ENCODE data around the gene C22orf23. TPM values are rescaled to one million over a fixed set of nuclear protein-coding genes. Genes with fewer than 3 reads are reported as not detected.

The C22orf23 gene
- total RNA-seq, 2 experiments from 2014 or later: 0.16 TPM; not detected in 1

DNA sequence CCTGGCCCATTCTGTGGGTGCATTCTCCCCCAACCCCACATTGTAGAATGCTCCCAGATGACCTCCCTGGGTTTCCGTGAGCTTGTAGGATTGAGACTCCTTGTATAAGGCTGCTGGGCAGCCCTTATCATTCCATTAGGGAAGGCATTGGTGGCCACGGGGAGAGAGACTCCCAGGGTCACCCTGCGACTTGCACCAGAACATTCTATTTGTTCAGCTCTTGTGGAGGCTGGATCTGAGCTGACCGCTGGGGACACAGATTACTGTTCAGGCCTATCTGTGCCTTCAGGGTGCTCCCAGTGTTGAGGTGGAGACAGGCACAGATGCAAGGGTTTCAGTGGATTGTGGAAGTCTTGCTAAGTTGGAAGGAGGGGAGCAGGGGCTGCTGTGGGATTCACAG lies 29.5 kb downstream of the C22orf23 start:
- POLR2A ChIA-PET: no interaction called here
- no peak for DNase-seq
- intact Hi-C loops (cut with DNase I, micrococcal nuclease): no loop called here
- Mint-ChIP-seq H3K36me3 (ENCODE audit: low read depth) (peaks cover 8% of the 10 kb centered on the region), H3K27ac (no peak overlapping the region), H3K4me3 (no peak overlapping the region), H3K9me3 (ENCODE audit: low read depth) (no peaks in the 10 kb centered on the region), H3K27me3 (no peaks in the 10 kb centered on the region), H3K4me1 (peaks cover 5% of the 10 kb centered on the region)
- CTCF ChIA-PET: interaction anchor here (0.8 kb wide), 1 partner anchor 19 kb away, joined by 3 read pairs; no protein-coding TSS in a partner anchor
- ATAC-seq: no peak

DNA sequence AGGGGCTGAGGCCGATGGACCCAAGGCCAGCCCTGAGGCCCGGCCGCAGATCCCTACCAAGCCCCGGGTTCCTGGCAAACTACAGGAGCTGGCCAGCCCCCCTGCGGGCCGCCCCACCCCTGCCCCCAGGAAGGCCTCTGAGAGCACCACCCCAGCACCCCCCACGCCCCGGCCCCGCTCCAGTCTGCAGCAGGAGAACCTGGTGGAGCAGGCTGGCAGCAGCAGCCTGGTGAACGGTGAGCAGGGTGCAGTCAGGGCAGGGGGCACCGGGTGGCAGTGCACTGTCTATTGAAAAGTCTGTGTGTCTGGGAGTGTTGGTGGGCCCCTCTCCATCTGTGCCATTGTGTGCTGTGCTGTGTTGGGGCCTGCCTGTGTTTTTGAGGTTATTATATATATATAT lies 31.2 kb downstream of the C22orf23 start:
- intact Hi-C loops (cut with DNase I, micrococcal nuclease): no loop called here
- DNase-seq: no peak
- no peak for ATAC-seq
- POLR2A ChIA-PET: no interaction called here
- Mint-ChIP-seq H3K9me3 (ENCODE audit: low read depth) (no peaks in the 10 kb centered on the region), H3K27ac (no peak overlapping the region), H3K4me3 (no peak overlapping the region), H3K36me3 (ENCODE audit: low read depth) (peaks cover 5% of the 10 kb centered on the region), H3K4me1 (peaks cover 5% of the 10 kb centered on the region), H3K27me3 (no peaks in the 10 kb centered on the region)
- CTCF ChIA-PET: interaction anchor here (0.6 kb wide), 1 partner anchor 276 kb away, joined by 3 read pairs; no protein-coding TSS in a partner anchor

DNA sequence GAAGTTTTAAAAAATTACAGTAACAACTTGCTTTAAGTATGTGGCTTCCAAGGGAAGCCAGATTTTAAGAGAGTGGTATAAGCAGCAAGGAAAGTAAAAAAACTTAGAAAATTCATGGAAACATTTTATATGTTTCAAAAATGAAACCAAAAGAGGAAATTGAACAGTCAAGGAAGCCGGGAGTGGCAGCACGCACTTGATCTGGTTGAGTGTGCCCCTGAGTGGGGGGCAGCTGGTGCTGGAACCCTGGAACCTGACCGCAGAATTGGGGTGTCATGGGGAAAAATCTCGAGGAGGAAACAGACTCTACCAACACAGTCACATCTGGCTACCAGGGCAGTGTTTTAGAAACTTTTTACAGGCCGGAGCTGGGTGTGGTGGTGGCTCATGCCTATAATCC lies 33.3 kb downstream of the C22orf23 start:
- Mint-ChIP-seq H3K36me3 (ENCODE audit: low read depth) (peaks cover 5% of the 10 kb centered on the region), H3K4me3 (peak overlapping the region; percentile 29), H3K27me3 (no peaks in the 10 kb centered on the region), H3K27ac (peak overlapping the region; percentile 85), H3K4me1 (peaks cover 5% of the 10 kb centered on the region), H3K9me3 (ENCODE audit: low read depth) (no peaks in the 10 kb centered on the region)
- ATAC-seq: no peak
- CTCF ChIA-PET: interaction anchor here (0.7 to 1.0 kb wide), 2 partner anchors 34 to 98 kb away, joined by 3 to 5 read pairs; partner anchors contain the start of gene POLR2F
- intact Hi-C loops (cut with DNase I, micrococcal nuclease): no loop called here
- DNase-seq: no peak
- POLR2A ChIA-PET: no interaction called here

DNA sequence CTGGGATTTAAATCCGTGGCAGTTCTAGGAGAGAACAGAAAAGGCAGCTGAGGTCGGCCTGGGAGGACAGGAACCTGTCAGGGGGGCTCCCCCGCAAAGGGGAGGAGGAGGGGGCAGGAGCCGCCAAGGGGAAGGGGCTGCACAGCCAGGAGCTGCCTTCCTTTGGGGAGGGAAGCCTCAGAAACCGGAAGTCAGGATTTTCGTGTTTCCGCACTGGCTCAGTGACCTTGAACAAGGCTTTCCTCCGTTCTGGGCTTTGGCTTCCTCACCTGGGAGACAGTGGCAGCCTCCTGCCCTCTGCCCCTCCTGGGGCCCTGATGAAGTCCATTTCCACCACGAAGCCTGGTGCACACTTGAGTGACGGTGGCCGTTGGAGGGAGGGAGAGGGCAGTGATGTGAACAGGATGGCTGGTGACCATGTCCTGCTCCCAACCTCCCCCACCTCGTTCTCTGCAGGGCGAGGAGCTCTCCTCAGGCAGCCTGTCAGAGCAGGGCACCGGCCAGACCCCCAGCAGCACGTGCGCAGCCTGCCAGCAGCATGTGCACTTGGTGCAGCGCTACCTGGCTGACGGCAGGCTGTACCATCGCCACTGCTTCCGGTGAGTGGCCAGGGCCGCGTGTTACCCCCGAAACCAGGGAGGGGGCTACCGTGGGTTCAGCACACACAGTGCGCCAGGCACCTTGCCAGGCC lies 34.7 kb downstream of the C22orf23 start:
- ChIA-PET CTCF (interaction anchor here (0.9 kb wide), 1 partner anchor 12 kb away, joined by 4 read pairs; no protein-coding TSS in a partner anchor), POLR2A (no interaction called here)
- Mint-ChIP-seq H3K4me1 (peaks cover 5% of the 10 kb centered on the region), H3K4me3 (no peak overlapping the region), H3K36me3 (ENCODE audit: low read depth) (peaks cover 5% of the 10 kb centered on the region), H3K9me3 (ENCODE audit: low read depth) (no peaks in the 10 kb centered on the region), H3K27ac (no peak overlapping the region), H3K27me3 (no peaks in the 10 kb centered on the region)
- DNase-seq: no peak
- intact Hi-C loops (cut with DNase I, micrococcal nuclease): no loop called here
- no peak for ATAC-seq

DNA sequence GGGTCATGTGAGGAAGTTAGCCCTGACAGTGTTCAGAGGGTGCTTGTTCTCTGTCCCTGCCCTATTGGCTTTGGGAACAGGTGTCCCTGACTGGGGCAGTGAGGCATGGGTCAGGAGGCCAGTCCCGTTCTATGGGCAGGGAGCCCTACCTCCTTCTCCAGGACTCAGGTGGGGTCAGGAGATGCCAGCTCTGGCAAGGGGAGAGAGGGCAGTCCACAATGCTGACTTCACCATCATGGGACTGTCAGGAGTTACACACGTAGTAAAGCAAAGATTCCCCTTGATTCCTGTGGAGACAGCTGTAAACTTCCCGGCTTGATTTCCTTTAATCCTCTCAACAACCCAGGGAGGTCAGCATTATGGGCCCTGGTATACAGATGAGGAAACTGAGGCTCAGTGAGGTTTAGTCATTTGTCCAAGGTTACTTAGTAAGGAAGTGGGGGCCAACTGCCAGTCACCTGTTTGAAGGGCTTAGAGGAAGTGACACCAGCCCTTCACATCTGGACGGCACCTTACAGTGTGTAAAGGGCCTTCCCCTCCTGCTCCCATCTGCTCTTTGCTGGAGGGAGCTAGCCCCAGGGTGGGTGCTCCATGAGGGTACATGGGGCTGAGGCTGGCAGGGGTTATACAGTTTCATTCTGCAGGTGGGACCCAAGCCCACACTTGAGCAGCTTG lies 35.4 kb downstream of the C22orf23 start:
- DNase-seq (no peak), ATAC-seq (no peak)
- intact Hi-C loops (cut with DNase I, micrococcal nuclease): no loop called here
- ChIA-PET POLR2A (no interaction called here), CTCF (interaction anchor here (0.6 kb wide), 1 partner anchor 435 kb away, joined by 3 read pairs; no protein-coding TSS in a partner anchor)
- no peaks in the 10 kb centered on the region for H3K27me3 Mint-ChIP-seq
- H3K9me3 Mint-ChIP-seq (ENCODE audit: low read depth): no peaks in the 10 kb centered on the region
- H3K4me3 Mint-ChIP-seq: no peak overlapping the region
- peaks cover 9% of the 10 kb centered on the region for H3K36me3 Mint-ChIP-seq (ENCODE audit: low read depth)
- H3K4me1 Mint-ChIP-seq: peaks cover 5% of the 10 kb centered on the region
- H3K27ac Mint-ChIP-seq: no peak overlapping the region

DNA sequence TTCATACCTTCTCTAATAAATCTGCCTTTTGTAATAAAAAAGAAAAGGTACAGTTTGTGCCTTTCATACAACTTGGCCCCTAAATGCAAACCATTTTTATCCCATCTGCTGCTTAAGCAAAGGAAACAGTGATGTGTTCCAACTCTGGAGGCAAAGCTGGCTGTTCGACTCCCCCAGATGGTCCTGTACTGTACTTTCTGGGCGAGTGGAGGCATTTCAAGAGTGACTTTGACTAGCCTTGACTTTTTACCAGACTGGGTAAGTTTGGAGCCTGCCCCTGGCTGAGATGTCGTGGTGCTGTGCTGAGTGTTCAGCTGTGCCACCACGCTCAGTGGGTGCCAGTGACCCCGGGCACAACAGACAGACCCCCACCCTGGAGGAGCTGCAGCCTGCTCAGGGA lies 37.1 kb downstream of the C22orf23 start:
- intact Hi-C loops (cut with DNase I, micrococcal nuclease): no loop called here
- Mint-ChIP-seq H3K27me3 (no peaks in the 10 kb centered on the region), H3K27ac (no peak overlapping the region), H3K4me1 (peaks cover 10% of the 10 kb centered on the region), H3K9me3 (ENCODE audit: low read depth) (no peaks in the 10 kb centered on the region), H3K36me3 (ENCODE audit: low read depth) (peaks cover 8% of the 10 kb centered on the region), H3K4me3 (no peak overlapping the region)
- ChIA-PET CTCF (interaction anchor here (0.6 to 1.4 kb wide), 2 partner anchors 18 kb away, joined by 3 read pairs; no protein-coding TSS in a partner anchor), POLR2A (interaction anchor here (0.8 kb wide), 1 partner anchor 40 kb away, joined by 3 read pairs; no protein-coding TSS in a partner anchor)
- ATAC-seq (no peak), DNase-seq (no peak)

DNA sequence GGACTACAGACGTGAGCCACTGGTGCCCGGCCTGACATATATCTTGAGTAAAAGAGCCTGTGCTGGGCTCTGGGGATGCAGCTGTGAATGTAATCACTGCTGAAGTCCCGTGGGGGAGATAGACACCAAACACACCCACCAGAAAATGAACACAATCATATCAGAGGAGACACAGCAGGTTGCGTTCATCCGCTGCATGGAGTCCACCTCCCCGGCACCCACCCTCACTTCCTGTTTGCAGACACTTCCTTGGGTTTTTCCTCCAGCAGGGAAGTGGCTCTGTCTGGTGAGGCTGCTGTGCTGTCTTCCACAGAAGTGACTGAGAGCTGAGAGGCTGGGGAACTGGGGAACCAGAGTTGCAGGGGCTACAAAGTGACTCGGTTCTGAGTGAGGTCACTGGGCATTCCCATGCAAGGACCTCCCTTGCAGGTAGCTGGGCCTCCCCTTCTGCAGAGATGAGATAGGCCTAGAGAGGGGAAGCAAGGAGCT lies 40.1 kb downstream of the C22orf23 start:
- H3K36me3 Mint-ChIP-seq (ENCODE audit: low read depth): peaks cover 5% of the 10 kb centered on the region
- CTCF ChIA-PET: interaction anchor here (1.1 kb wide), 2 partner anchors 21 to 50 kb away, joined by 3 read pairs; no protein-coding TSS in a partner anchor
- no peak for ATAC-seq
- POLR2A ChIA-PET: no interaction called here
- H3K27ac Mint-ChIP-seq: no peak overlapping the region
- intact Hi-C loops (cut with DNase I, micrococcal nuclease): no loop called here
- H3K9me3 Mint-ChIP-seq (ENCODE audit: low read depth): no peaks in the 10 kb centered on the region
- no peak for DNase-seq
- peaks cover 5% of the 10 kb centered on the region for H3K4me1 Mint-ChIP-seq
- H3K27me3 Mint-ChIP-seq: no peaks in the 10 kb centered on the region
- no peak overlapping the region for H3K4me3 Mint-ChIP-seq

DNA sequence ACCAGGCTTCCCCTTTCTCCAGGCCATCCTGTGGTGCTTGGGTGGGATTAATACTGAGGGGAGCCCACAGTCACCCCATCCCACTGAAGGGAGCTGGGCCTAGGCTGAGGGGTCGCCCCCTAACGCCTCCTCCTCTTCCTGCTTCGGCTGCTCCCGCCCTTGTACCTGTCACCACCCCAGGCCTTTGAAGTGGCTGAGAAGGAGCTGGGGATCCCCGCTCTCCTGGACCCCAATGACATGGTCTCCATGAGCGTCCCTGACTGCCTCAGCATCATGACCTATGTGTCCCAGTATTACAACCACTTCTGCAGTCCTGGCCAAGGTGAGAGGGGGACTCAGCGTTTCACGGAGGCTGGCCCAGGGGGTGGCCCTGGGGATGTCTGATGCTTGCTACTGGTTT lies 41.2 kb downstream of the C22orf23 start:
- H3K9me3 Mint-ChIP-seq (ENCODE audit: low read depth): no peaks in the 10 kb centered on the region
- intact Hi-C loops (cut with DNase I, micrococcal nuclease): no loop called here
- H3K4me3 Mint-ChIP-seq: no peak overlapping the region
- peak overlapping the region; percentile 31 for H3K27ac Mint-ChIP-seq
- CTCF ChIA-PET: interaction anchor here (0.5 kb wide), 1 partner anchor 254 kb away, joined by 3 read pairs; the partner anchor contains the start of gene PDXP
- POLR2A ChIA-PET: no interaction called here
- peaks cover 5% of the 10 kb centered on the region for H3K36me3 Mint-ChIP-seq (ENCODE audit: low read depth)
- no peaks in the 10 kb centered on the region for H3K27me3 Mint-ChIP-seq
- ATAC-seq: peak; percentile 39
- peaks cover 13% of the 10 kb centered on the region for H3K4me1 Mint-ChIP-seq
- DNase-seq: no peak

DNA sequence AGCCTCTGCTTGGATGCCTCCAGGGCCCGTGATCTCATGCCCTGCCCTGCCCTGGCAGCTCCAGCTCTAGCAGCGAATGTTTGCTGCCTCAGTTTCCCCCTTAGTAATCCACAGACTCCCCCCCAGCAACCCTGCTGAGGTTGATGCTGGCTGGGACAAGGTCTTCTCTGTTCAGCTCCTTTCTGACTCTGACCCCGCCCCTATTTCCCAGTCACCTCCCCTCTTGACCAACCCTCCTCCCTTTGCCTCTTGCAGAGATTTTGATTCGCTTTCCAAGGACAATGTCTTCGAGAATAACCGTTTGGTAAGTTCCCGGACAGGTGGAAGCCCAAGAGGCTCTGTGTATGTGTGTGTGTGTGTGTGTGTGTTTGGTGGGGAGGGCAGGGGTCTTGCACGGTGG lies 41.7 kb downstream of the C22orf23 start:
- H3K4me3 Mint-ChIP-seq: no peak overlapping the region

DNA sequence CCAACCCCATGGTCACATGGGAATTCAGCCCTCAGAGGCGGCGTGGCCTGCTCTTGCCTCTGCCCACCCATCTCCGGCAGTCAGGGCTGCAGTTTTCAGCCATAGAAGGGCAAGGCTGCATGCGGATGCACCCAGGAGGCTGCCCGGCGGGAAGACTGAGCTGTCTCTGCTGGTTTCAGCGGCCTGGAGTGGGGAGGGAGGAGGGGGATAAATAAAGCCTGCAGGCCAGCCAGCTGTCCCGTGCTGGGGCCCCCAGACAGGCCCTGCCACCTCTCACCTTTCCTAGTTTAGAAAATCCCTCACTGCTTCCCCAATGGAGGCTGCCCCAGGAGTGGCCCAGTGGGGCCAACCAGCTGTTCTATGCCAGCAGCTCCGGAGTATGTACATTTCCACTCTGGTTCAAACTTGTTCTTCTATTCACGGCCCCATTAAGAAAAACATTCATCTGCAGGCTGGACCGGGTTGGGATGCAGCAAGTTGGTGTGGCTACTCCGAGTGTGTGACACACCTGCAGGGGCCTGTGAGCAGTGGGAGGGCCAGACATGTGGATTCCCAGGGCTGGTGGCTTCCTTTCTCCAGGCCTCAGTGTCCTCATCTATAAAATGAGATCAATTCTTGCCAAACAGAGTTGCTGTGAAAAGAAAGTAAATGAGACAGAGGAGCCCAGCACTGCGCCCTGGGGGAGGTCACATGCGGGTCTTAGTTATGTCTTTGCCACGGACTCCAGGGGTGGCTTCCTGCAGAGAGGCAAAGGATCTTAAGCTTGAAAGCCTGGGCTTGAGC lies 42.3 kb downstream of the C22orf23 start:
- Mint-ChIP-seq H3K27me3 (no peaks in the 10 kb centered on the region), H3K4me3 (no peak overlapping the region), H3K36me3 (ENCODE audit: low read depth) (peaks cover 5% of the 10 kb centered on the region), H3K9me3 (ENCODE audit: low read depth) (no peaks in the 10 kb centered on the region), H3K4me1 (peaks cover 17% of the 10 kb centered on the region), H3K27ac (no peak overlapping the region)
- DNase-seq (no peak), ATAC-seq (no peak)
- intact Hi-C loops (cut with DNase I, micrococcal nuclease): no loop called here
- CTCF ChIA-PET: interaction anchor here (0.7 to 1.1 kb wide), 2 partner anchors 55 to 275 kb away, joined by 3 to 4 read pairs; no protein-coding TSS in a partner anchor
- POLR2A ChIA-PET: interaction anchor here (1.1 kb wide), 1 partner anchor 23 kb away, joined by 3 read pairs; no protein-coding TSS in a partner anchor

More for the DNA sequence above, 41.7 kb downstream of the C22orf23 start:
- ATAC-seq (peak; percentile 18), DNase-seq (no peak)
- H3K36me3 Mint-ChIP-seq (ENCODE audit: low read depth): peaks cover 5% of the 10 kb centered on the region
- H3K27me3 Mint-ChIP-seq: no peaks in the 10 kb centered on the region
- intact Hi-C loops (cut with DNase I, micrococcal nuclease): no loop called here
- no peaks in the 10 kb centered on the region for H3K9me3 Mint-ChIP-seq (ENCODE audit: low read depth)
- no peak overlapping the region for H3K27ac Mint-ChIP-seq
- peaks cover 17% of the 10 kb centered on the region for H3K4me1 Mint-ChIP-seq
- ChIA-PET POLR2A (no interaction called here), CTCF (interaction anchor here (0.7 to 1.1 kb wide), 2 partner anchors 54 to 274 kb away, joined by 3 to 4 read pairs; no protein-coding TSS in a partner anchor)

DNA sequence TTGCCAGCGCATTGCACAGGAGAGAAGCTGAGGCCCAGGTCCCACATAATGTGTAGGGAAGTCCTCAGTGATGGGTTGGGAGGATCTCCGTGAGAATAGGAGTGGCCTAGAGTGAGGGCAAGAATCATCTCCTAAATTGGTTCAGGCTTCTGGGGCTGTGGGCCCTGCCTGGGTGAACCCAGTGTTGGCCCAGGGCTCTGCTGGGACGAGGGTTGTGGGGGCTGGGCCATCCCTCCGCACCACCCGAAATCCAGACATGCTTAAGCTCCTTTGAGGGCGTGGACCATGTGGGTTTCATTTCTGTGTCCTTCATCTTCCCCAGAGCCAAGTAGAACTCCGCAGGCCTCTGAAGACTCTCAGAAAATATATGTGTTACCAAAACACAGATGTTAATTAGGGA lies 43.6 kb downstream of the C22orf23 start:
- Mint-ChIP-seq H3K36me3 (ENCODE audit: low read depth) (peaks cover 5% of the 10 kb centered on the region), H3K4me1 (peaks cover 26% of the 10 kb centered on the region), H3K4me3 (no peak overlapping the region), H3K27ac (peak overlapping the region; percentile 31), H3K9me3 (ENCODE audit: low read depth) (no peaks in the 10 kb centered on the region), H3K27me3 (no peaks in the 10 kb centered on the region)
- ChIA-PET CTCF (interaction anchor here (0.5 kb wide), 1 partner anchor 142 kb away, joined by 3 read pairs; no protein-coding TSS in a partner anchor), POLR2A (interaction anchor here (1.1 kb wide), 1 partner anchor 24 kb away, joined by 3 read pairs; no protein-coding TSS in a partner anchor)
- intact Hi-C loops (cut with DNase I, micrococcal nuclease): loop anchor here in 1 of 2 experiments (5.0 kb wide), 1 partner anchor 43 kb away; the partner anchor contains the start of genes C22orf23 and POLR2F
- ATAC-seq (no peak), DNase-seq (no peak)
